Central memory CD4-positive, alpha-beta T cell (primary cell): ENCODE data around the gene MRPL17.

Source experiments
- DNase-seq: peaks from one replicate; pipeline ENCODE4 v3.0.0; 2022

MRPL17 gene

DNA sequence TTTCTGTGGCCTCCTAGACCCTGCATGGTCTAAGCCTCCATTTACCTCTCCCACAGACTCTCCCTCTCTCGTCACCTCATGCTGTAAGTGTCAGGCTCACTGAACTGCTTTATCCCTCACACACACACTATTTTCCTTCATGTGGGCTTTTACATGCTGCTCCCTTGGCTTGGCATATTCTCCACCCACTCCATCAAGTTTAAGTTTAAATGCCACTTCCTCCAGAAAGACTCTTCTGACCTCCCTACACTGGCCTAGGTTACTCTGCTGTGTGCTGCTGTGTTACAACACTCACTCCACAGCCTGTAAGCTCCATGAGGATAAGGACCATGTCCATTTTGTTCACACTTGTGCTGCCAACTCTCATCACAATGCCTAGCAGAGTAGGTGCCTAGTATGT, 30.0 kb downstream of the MRPL17 start:
- DNase-seq = no peak

- no peak for DNase-seq
These were observed 31.0 kb downstream of the MRPL17 start for GRCh38 chr11:6652182-6652581.

DNA sequence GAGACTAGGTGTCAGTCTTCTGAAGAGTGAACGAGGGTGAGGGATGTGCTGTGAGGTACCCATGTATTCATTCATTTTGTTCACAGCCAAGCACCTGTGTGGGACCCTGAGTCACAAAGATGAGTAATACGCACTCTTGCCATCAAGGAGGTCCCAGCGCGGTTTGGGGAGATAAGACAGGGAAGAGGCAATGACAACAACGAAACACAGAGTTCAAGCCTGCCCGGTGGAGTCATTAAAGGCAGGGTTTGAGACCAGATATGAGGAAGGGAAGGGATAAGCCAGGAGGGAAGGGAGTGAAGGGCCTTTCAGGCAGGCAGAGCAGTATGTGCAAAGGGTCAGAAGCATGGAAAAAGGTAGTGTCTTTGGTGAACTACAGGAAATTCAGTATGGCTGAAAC, 32.2 kb downstream of the MRPL17 start:
- no peak for DNase-seq

- no peak for DNase-seq
These were observed 33.0 kb downstream of the MRPL17 start for GRCh38 chr11:6650104-6650503.

- no peak for DNase-seq
These were observed 34.6 kb downstream of the MRPL17 start for GRCh38 chr11:6648501-6648900.

GRCh38 chr11:6647836-6648235, 35.3 kb downstream of the MRPL17 start:
- no peak for DNase-seq

DNA sequence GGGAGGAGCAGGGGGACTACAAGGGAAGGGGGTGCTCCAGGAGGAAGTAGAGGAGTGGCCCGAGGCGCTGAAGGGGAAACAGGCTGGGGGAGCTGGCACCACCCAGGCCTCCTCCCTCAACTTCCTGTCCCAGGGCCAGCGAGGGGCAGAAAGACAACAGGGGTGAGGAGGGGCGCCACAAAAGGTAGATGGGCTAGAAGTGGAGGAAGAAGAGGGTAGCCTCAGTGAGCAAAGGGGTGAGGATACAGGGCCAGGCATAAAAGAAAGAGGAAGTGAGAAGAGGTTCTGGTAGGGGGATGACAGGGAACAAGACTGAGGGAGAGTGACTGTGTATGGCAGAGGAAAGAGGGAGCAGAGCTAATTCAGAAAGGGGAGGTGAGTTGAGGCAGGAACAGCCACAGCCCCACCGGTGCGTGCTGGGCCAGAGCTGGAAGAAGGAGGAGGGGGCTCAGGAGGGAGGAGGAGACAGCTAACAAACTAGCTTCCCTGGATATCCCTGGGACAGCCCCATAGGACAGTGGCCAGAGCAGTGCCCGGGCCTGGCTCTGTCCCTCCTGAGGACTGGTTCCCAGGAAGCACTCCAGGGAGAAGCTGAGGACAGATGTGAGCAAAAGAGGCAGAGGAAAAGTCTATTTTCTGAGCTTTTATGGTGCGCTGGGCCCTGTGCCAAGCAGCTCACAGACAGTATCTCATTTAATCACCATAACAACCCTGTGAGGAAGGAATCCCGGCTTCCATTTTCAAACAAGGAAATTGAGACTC, 36.0 kb downstream of the MRPL17 start:
- DNase-seq = no peak

DNA sequence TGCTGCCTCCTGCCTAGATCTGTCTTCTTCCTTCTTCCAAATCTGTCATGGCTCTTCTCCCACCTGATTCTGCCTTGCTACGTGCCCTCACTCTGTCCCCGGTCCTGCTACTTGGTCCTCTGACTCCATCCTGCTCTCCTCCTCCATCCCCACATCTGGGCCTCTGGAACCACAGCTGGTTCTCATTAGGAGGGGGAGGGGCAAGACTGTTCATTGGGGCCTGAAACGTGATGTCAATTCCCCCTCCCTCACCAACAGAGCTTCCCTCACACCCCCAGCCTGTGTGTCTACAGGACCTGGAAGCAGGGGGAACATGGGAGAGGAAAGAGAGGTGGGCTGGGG, 36.6 kb downstream of the MRPL17 start:
- no peak for DNase-seq

GRCh38 chr11:6646071-6646470, 37.1 kb downstream of the MRPL17 start:
- no peak for DNase-seq

DNA sequence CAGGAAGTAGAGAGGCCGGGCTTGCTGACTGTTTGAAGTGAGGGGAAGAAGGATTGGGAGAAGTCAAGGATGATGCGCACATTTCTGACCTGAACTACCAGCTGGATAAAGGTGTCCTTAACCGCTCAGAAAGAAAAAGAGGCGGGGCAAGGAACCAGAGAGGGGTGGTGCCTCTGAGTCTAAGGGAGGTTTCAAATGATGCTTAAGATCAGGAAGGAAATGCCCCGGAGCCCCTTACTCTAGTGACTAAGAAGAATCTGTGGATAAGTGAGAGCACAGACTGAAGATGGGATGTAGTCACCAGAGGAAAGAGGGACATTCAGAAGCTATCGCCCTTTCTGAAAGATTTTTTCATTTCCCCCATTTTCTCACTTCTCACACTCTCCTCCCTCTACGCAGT, 40.2 kb downstream of the MRPL17 start:
- DNase-seq = no peak

GRCh38 chr11:6640985-6641701, 42.0 kb downstream of the MRPL17 start:
- no peak for DNase-seq

GRCh38 chr11:6640036-6640984, 42.8 kb downstream of the MRPL17 start:
- DNase-seq = no peak

GRCh38 chr11:6638429-6638828, 44.7 kb downstream of the MRPL17 start:
- DNase-seq = no peak

- DNase-seq = no peak
These were observed 45.3 kb downstream of the MRPL17 start for GRCh38 chr11:6637871-6638270.

- DNase-seq = no peak
These were observed 46.7 kb downstream of the MRPL17 start for GRCh38 chr11:6636480-6636879.

DNA sequence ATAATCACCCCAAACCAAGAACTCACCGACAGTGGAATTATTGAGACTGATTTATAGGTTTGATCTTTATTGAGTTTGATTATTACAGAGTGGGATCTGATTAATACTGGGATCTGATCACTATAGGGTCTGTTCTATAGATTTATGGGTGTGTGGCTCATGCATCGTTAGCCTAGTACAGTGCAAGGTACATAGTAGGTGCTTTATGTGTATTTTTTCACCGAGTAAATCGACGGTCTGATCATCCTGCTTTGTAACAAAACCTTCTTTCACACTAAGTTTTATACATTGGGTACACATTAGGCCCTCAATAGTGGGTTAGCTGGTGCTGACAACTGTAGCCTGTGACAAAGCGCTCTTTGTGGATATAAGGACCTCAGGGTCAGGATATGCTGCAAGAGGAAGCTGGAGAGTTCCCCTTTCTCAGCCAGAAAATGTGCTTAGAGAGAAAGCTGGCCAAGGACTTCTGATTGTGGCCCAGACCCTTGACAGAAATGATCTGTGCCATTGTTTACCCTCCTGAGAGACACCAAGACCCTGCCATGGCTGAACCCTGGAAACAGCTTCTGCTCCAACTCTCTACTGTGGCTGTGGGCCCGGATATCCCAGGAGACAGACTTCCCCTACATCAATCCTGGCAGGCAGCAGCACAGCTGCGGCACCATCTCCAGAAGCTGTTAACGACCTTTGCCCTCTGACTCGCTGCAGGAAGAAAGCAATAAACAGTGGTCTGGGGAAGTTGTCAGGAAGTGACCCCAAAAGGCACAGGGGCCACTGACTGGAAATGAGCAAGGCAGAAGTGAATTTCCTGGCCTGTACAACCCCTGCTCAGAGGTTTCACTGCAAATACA, 47.8 kb downstream of the MRPL17 start:
- DNase-seq = no peak

DNA sequence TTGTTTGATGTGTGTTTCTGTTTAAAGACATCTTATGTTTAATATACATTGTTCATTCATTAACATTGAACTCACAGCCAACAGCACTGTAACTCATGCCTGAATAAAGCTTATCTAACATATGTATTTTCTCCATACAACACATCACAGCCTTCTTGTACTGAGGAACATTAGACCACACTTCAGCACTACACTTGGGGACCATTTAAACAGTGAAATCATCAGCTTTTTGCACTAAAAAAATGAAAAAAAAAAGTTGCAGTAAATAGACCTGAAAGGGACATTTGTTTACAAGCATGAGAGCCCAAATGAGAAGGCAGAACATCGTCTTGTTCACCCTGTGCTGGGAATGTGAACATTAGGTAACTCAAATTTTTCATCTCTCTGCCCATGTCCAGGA, 48.6 kb downstream of the MRPL17 start:
- DNase-seq = no peak

DNA sequence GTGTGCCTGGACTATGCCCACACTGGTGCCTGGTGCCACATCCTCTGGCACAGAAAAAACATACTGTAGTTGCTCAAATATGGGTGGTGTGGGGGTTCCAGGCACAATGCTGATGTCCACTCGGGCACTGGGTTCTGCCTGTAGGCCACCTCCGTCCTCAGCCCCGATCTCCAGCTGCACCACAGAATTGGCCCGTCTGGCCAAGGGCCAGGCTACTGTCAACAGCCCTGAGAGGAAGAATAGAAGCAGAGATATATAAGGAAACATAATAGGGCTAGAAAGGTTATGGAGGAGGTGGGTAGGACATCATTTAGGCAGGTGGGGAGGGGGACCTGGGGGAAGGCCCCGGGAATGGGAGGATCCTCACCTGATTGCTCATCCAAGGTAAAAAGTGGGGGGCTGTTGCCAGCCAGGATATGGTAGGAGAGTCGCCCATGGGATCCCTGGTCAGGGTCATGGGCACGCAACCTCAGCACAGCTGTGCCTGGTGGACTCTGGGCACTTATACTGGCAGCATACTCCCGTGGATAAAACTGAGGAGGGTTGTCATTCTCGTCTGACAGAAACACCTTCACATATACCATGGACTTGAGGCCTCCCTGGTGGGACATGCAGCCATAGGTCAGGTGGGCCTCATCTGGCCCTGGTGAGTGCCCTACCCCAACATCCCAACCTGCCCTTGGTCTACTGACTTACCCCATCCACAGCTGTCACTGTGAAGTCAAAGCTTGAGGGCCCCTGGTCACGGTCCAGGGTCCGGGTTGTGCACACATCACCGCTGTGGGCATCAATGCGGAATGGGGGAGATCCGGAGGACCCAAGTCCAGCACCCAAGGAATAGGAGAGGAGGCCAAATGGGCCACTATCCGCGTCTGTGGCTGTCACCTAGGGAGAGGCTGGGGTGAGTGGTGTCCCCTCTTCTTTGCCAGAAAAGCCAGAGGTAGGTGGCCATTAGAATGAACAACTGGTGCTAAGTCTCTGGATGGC, 49.4 kb downstream of the MRPL17 start:
- DNase-seq = no peak

- no peak for DNase-seq
These were observed 50.7 kb downstream of the MRPL17 start for GRCh38 chr11:6632116-6633073.

DNA sequence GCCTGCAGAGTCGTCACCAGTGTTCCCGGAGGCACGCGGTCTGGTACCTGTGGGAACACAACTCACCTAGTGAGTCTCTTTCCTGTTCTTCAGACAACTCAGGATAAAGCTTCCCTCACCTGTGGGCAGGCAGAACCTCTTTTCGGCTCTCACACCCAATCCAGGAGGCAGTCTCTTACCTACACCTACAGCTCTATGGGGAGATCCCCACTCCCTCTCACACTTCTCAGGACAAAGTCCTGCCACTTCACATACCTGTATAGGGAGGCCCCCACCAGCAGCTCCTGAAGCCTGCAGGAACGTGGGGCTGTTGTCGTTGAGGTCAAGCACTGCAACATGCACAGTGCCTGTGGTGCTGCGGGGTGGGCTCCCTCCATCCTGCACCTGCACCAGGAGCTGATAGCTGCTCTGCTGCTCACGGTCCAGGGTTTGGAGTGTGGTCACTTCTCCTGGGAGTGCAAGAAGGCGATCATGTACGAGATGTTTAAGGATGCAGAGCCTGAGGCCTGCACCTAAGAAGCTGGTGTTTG, 51.7 kb downstream of the MRPL17 start:
- DNase-seq = no peak
